Endothelial cell of umbilical vein (primary cell): ENCODE data around the gene MAPK11. TPM values are rescaled to one million over a fixed set of nuclear protein-coding genes. Genes with fewer than 3 reads are reported as not detected.

ENCODE experiments used
- BruUV-seq: library from RNA; stranded (reverse); fragments of 400-500 nt; replicated peaks from 2 replicates; lab custom pipeline; 2021; lab: Mats Ljungman, UMichigan
- CTCF ChIA-PET: fragments of 300-600, 350-600 bp; sonication (Branson Sonifier 250); formaldehyde crosslinking; loops from one replicate; lab custom pipeline; 2021; ENCODE audit warnings: antibody characterized with exemption, inconsistent platforms; lab: Charles Lee
- POLR2A ChIA-PET: fragments of 300-600, 350-600 bp; sonication (Branson Sonifier 250); formaldehyde crosslinking; loops from one replicate; lab custom pipeline; 2021; ENCODE audit warnings: antibody characterized with exemption, inconsistent platforms; lab: Charles Lee
- DNase-seq: peaks from one replicate; pipeline ENCODE4 v3.0.0-alpha.2; 2011; ENCODE audit warnings: low read depth, low spot score
- FAIRE-seq: peaks from 2 replicates; lab custom pipeline; 2011; peaks lifted over from hg19 to GRCh38; lab: Jason Lieb, UNC
- H2AFZ ChIP-seq: 2 replicates; pipeline ENCODE4 v1.6.0; 2012; ENCODE audit warnings: low read depth, low read length, control low read depth, inconsistent platforms
- H3K27ac ChIP-seq: 2 replicates; pipeline ENCODE4 v1.5.1; 2011; ENCODE audit warnings: low read depth, mild to moderate bottlenecking, control low read depth, low read length, moderate library complexity; ENCODE audit not compliant: insufficient read depth
- H3K27me3 ChIP-seq, 2 experiments: 2 replicates each; pipeline versions ENCODE4 v1.6.0 to v1.6.1; 2011; ENCODE audit warnings: low read length in 2 of 2, mixed read lengths in 1 of 2; ENCODE audit not compliant: control insufficient read depth in 2 of 2, insufficient read depth in 2 of 2
- H3K36me3 ChIP-seq, 2 experiments: 2 replicates in 1 of 2; 3 replicates in 1 of 2; pipeline ENCODE4 v1.5.1; 2011; ENCODE audit warnings: low read length in 2 of 2, mild to moderate bottlenecking in 1 of 2, moderate library complexity in 1 of 2; ENCODE audit not compliant: control insufficient read depth in 2 of 2, insufficient read depth in 2 of 2; ENCODE audit errors: extremely low read depth in 1 of 2
- H3K4me1 ChIP-seq: 3 replicates; pipeline ENCODE4 v1.5.1; 2011; ENCODE audit warnings: mild to moderate bottlenecking, low read length; ENCODE audit not compliant: control insufficient read depth, insufficient read depth; ENCODE audit errors: extremely low read depth
- H3K4me2 ChIP-seq: 2 replicates; pipeline ENCODE4 v1.6.1; 2011; ENCODE audit warnings: low read length, control low read depth, mixed read lengths; ENCODE audit not compliant: insufficient read depth
- H3K4me3 ChIP-seq, 3 experiments: fragments of 200-600 bp in 1 of 3; sonication (generic), shearing (Covaris generic) in 1 of 3; replicated peaks in 1 of 3; 2 replicates each; pipeline ENCODE4 v1.5.1; 2011 to 2016; ENCODE audit warnings: control low read depth in 3 of 3, low read length in 3 of 3, mild to moderate bottlenecking in 2 of 3, inconsistent platforms in 1 of 3, low read depth in 1 of 3, moderate library complexity in 1 of 3; ENCODE audit not compliant: insufficient read depth in 1 of 3
- H3K79me2 ChIP-seq: 2 replicates; pipeline ENCODE4 v1.6.0; 2012; ENCODE audit warnings: low read length, inconsistent platforms; ENCODE audit not compliant: control insufficient read depth, insufficient read depth
- H3K9ac ChIP-seq: replicated peaks from 2 replicates; pipeline ENCODE3; 2011; ENCODE audit warnings: low read length, control low read depth; ENCODE audit not compliant: insufficient read depth; ENCODE audit errors: extremely low read depth
- H3K9me1 ChIP-seq: replicated peaks from 3 replicates; pipeline ENCODE4 v1.6.0; 2011; ENCODE audit warnings: mild to moderate bottlenecking, low read length; ENCODE audit not compliant: control insufficient read depth, insufficient read depth; ENCODE audit errors: extremely low read depth
- H3K9me3 ChIP-seq: replicated peaks from 2 replicates; pipeline ENCODE4 v1.5.1; 2012; ENCODE audit warnings: low read length, inconsistent platforms; ENCODE audit not compliant: control insufficient read depth, insufficient read depth
- H4K20me1 ChIP-seq: replicated peaks from 2 replicates; pipeline ENCODE3; 2011; ENCODE audit warnings: mild to moderate bottlenecking, low read length; ENCODE audit not compliant: control insufficient read depth, insufficient read depth; ENCODE audit errors: extremely low read depth
- EZH2 ChIP-seq: IDR thresholded peaks from 2 replicates; pipeline ENCODE4 v1.6.1; 2012; ENCODE audit warnings: borderline replicate concordance, low read depth, mild to moderate bottlenecking, moderate library complexity, low read length, inconsistent platforms; ENCODE audit not compliant: severe bottlenecking
- FOS ChIP-seq: IDR thresholded peaks from 2 replicates; pipeline ENCODE4 v1.6.1; 2011; ENCODE audit warnings: mild to moderate bottlenecking, low read length, moderate library complexity, borderline replicate concordance; ENCODE audit not compliant: insufficient read depth
- GATA2 ChIP-seq: IDR thresholded peaks from 2 replicates; pipeline ENCODE4 v1.7.0; 2011; ENCODE audit warnings: low read depth, mild to moderate bottlenecking, moderate library complexity, mixed read lengths, low read length; ENCODE audit not compliant: insufficient read length, insufficient read depth
- JUN ChIP-seq: IDR thresholded peaks from 2 replicates; pipeline ENCODE4 v1.6.1; 2011; ENCODE audit warnings: borderline replicate concordance, low read depth; ENCODE audit not compliant: insufficient read length, insufficient read depth
- MYC ChIP-seq: IDR thresholded peaks from one replicate; pipeline ENCODE4 v1.6.1; 2011; ENCODE audit warnings: mild to moderate bottlenecking, low read depth, low read length
- POLR2A ChIP-seq: IDR thresholded peaks from 2 replicates; pipeline ENCODE4 v1.6.1; 2012; ENCODE audit warnings: low read depth, mild to moderate bottlenecking, control low read depth, low read length
- POLR2AphosphoS5 ChIP-seq: IDR thresholded peaks from 2 replicates; pipeline ENCODE4 v1.6.1; 2012; ENCODE audit warnings: low read depth, mild to moderate bottlenecking, control low read depth, low read length, moderate library complexity; ENCODE audit not compliant: insufficient read depth
- dilution Hi-C: fragments of 300-500 bp; cut with MboI; formaldehyde crosslinking; loops from one replicate; pipeline ENCODE4 v1.15.0; 2019; ENCODE audit warnings: low sequenced_read_pairs; ENCODE audit not compliant: extremely low pct_ligation_motif_present
- intact Hi-C: fragments of 100-400 bp; cut with micrococcal nuclease; formaldehyde crosslinking; loops from one replicate; pipeline ENCODE4 v1.10.0; 2022
- polyA plus RNA-seq, 4 experiments: library from polyadenylated mRNA; depleted of rRNA in 3 of 4; stranded (reverse) in 3 of 4; unstranded in 1 of 4; fragments of >200 nt; gene quantifications; 2 replicates each; pipeline versions ENCODE4 v1.2.1 to v1.2.3, GENCODE V29; 2011 to 2012; ENCODE audit warnings: missing spikeins in 1 of 4
- total RNA-seq: library from RNA; stranded (reverse); gene quantifications from 2 replicates; pipeline ENCODE4 v1.2.3, GENCODE V29; 2021
- TF ChIP-seq, protein P1 (sequence below): IDR thresholded peaks from 2 replicates; pipeline ENCODE4 v1.6.1; 2011; ENCODE audit not compliant: insufficient read depth, insufficient read length
- TF ChIP-seq, protein P2 (sequence below), 2 donors: IDR thresholded peaks; 1 replicate in 1 of 2; 2 replicates in 1 of 2; pipeline ENCODE4 v1.5.1; 2011; ENCODE audit warnings: low read length in 2 of 2, mild to moderate bottlenecking in 2 of 2, moderate library complexity in 2 of 2, control low read depth in 1 of 2, inconsistent platforms in 1 of 2, low read depth in 1 of 2; ENCODE audit not compliant: insufficient read depth in 1 of 2; ENCODE audit errors: extremely low read depth in 1 of 2

Gene MAPK11
- total and polyA plus RNA-seq, 2 donors (not counting 3 experiments of a cell fraction or from before 2014, with no cell fraction given), result 22.8 to 26.3 TPM

DNA sequence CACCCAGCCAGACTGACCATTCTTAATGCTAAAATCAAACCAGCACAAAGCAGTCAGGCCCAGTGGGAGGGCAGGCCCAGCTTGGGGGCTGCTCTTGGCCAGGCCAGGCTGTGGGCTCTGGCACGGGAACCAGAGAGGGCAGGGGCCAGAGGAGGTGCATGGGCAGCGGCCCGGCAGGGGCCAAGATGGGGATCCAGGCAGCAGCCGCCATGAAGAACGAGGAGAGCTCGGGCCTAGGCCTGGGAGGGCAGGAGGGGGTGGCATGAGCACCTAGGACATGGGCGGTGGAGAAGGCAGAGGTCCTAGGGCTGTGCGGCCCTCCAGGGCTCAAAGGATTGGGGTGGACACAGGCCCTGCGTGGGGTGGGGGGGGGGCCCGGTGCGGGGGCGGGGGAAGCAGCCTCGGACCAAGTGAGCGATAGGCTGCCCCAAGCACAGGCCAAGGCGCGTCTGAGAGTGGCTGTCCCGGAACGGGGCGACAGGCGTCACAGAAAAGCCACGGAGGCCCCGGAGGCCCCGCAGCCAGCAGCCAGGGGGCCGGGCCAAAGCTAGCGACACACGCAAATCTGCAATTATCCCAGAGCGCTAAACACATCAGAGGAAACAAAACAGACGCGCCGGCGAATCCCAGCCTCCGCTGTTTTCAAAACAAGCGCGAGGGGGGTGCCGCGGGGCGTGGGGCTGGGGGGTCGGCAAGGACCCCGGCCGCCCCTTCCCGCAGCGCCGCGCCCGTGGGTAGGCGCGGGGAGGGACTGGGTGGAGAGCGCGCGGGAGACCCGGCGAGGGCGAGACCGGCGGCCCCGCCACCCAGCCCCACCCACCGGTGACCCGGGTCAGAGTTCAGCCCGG, 29.0 kb upstream of the MAPK11 start:
- ChIA-PET CTCF (interaction anchor here (0.7 to 0.9 kb wide), 2 partner anchors 28 kb away, joined by 3 to 4 read pairs; no protein-coding TSS in a partner anchor), POLR2A (no interaction called here)
- Histone ChIP-seq H3K9ac (no peak overlapping the region), H3K9me1 (no peaks in the 10 kb centered on the region), H3K27ac (no peak overlapping the region), H4K20me1 (no peaks in the 10 kb centered on the region), H3K4me2 (no peak overlapping the region), H3K36me3 (peaks cover 0 to 4% of the 10 kb centered on the region in 2 experiments), H3K79me2 (peaks cover 90% of the 10 kb centered on the region), H2AFZ (no peak overlapping the region), H3K9me3 (no peaks in the 10 kb centered on the region), H3K27me3 (no peaks in the 10 kb centered on the region), H3K4me1 (peaks cover 14% of the 10 kb centered on the region), H3K4me3 (no peak overlapping the region)
- BruUV-seq, result no TSS peak
- dilution Hi-C loops, result no loop called here
- DNase-seq (no peak), FAIRE-seq (no peak)
- no peak for TF ChIP-seq FOS
- intact Hi-C loops, result no loop called here

DNA sequence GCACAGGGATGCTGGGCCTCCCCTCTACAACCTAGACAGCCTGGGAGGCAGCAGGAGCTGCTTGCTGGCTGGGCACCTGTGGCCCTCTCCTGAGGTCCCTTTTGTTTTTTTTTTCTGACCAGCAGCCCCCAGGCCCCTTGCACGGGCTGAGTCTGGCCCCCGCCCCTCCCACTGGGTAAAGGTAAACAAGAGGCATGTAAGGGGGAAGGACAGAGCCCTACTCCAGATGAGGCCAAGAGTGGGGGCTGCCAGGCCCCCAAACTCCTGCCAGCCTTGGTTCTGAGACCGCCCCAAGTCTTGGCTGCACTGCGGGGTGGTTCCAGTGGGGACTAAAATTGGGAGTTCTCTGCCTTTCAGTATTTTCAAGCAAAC, 28.1 kb upstream of the MAPK11 start:
- ChIA-PET CTCF (interaction anchor here (0.9 kb wide), 1 partner anchor 29 kb away, joined by 4 read pairs; no protein-coding TSS in a partner anchor), POLR2A (no interaction called here)
- intact Hi-C loops, result no loop called here
- Histone ChIP-seq H3K79me2 (peaks cover 85% of the 10 kb centered on the region), H3K9me1 (no peaks in the 10 kb centered on the region), H3K4me1 (peaks cover 20% of the 10 kb centered on the region), H4K20me1 (no peaks in the 10 kb centered on the region), H3K36me3 (peaks cover 0 to 4% of the 10 kb centered on the region in 2 experiments), H3K9ac (no peak overlapping the region), H2AFZ (no peak overlapping the region), H3K27ac (no peak overlapping the region), H3K4me3 (no peak overlapping the region), H3K9me3 (no peaks in the 10 kb centered on the region), H3K27me3 (no peaks in the 10 kb centered on the region), H3K4me2 (no peak overlapping the region)
- BruUV-seq, result no TSS peak
- dilution Hi-C loops, result no loop called here
- TF ChIP-seq MYC (no peak), GATA2 (no peak), EZH2 (no peak), POLR2A (no peak), POLR2AphosphoS5 (no peak), FOS (no peak), JUN (no peak)
- TF ChIP-seq, protein P1, sequence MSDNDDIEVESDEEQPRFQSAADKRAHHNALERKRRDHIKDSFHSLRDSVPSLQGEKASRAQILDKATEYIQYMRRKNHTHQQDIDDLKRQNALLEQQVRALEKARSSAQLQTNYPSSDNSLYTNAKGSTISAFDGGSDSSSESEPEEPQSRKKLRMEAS, result no peak
- TF ChIP-seq, protein P2, sequence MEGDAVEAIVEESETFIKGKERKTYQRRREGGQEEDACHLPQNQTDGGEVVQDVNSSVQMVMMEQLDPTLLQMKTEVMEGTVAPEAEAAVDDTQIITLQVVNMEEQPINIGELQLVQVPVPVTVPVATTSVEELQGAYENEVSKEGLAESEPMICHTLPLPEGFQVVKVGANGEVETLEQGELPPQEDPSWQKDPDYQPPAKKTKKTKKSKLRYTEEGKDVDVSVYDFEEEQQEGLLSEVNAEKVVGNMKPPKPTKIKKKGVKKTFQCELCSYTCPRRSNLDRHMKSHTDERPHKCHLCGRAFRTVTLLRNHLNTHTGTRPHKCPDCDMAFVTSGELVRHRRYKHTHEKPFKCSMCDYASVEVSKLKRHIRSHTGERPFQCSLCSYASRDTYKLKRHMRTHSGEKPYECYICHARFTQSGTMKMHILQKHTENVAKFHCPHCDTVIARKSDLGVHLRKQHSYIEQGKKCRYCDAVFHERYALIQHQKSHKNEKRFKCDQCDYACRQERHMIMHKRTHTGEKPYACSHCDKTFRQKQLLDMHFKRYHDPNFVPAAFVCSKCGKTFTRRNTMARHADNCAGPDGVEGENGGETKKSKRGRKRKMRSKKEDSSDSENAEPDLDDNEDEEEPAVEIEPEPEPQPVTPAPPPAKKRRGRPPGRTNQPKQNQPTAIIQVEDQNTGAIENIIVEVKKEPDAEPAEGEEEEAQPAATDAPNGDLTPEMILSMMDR (IDR thresholded peaks at IDR 0.05; ENCODE audit: extremely low read depth in 1 of 2, insufficient read depth in 1 of 2, low read depth in 1 of 2, low read length in 2 of 2), result no peak
- DNase-seq (no peak), FAIRE-seq (no peak)
